ENCODE results near the gene ADRM1. TPM values are rescaled to one million over a fixed set of nuclear protein-coding genes. Genes with fewer than 3 reads are reported as not detected.

ADRM1 gene
- total RNA-seq, 4 donors from 2014 or later = 127 to 184 (median 173) TPM

DNA sequence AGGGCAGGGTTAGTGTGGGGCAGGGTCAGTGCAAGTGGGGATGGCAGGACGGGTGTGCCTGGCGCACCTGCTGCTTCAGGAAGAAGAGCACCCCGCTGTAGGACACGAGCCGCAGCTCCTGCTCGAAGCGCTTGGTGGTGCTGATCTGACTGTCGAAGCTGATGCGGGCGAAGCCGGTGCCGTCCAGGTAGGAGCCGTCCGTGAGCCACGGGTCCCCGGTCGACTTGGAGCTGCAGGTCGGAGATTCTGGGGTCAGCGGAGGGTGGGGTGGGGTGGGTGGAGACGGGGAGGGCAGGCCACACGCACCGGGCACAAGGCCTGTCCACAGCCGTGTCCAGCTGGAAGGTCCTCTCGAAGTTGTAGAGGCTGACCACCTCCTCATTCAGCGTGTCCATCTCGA, 10.2 kb downstream of the ADRM1 start:
- WGBS = 93% methylated on average over 12 of the region's 26 CpGs
- Histone ChIP-seq H3K36me3 (peaks cover 85 to 98% (median 96%) of the 10 kb centered on the region in 4 donors), H3K27me3 (no peaks in the 10 kb centered on the region), H3K4me3 (no peak overlapping the region), H3K4me1 (peaks cover 0 to under 1% (median 0%) of the 10 kb centered on the region in 4 donors), H3K9me3 (no peaks in the 10 kb centered on the region), H3K27ac (replicated peaks in 1 of 4) (no peak overlapping the region)
- no peak for DNase-seq (ENCODE audit: extremely low spot score)
- intact Hi-C loops (cut with DNase I) = no loop called here
- TF ChIP-seq POLR2A (IDR thresholded peaks at IDR 0.05; ENCODE audit: low read depth) (no peak), EP300 (IDR thresholded peaks at IDR 0.05) (no peak), POLR2AphosphoS5 (IDR thresholded peaks at IDR 0.05) (no peak)
- TF ChIP-seq, protein P1, sequence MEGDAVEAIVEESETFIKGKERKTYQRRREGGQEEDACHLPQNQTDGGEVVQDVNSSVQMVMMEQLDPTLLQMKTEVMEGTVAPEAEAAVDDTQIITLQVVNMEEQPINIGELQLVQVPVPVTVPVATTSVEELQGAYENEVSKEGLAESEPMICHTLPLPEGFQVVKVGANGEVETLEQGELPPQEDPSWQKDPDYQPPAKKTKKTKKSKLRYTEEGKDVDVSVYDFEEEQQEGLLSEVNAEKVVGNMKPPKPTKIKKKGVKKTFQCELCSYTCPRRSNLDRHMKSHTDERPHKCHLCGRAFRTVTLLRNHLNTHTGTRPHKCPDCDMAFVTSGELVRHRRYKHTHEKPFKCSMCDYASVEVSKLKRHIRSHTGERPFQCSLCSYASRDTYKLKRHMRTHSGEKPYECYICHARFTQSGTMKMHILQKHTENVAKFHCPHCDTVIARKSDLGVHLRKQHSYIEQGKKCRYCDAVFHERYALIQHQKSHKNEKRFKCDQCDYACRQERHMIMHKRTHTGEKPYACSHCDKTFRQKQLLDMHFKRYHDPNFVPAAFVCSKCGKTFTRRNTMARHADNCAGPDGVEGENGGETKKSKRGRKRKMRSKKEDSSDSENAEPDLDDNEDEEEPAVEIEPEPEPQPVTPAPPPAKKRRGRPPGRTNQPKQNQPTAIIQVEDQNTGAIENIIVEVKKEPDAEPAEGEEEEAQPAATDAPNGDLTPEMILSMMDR (IDR thresholded peaks at IDR 0.05) = no peak

DNA sequence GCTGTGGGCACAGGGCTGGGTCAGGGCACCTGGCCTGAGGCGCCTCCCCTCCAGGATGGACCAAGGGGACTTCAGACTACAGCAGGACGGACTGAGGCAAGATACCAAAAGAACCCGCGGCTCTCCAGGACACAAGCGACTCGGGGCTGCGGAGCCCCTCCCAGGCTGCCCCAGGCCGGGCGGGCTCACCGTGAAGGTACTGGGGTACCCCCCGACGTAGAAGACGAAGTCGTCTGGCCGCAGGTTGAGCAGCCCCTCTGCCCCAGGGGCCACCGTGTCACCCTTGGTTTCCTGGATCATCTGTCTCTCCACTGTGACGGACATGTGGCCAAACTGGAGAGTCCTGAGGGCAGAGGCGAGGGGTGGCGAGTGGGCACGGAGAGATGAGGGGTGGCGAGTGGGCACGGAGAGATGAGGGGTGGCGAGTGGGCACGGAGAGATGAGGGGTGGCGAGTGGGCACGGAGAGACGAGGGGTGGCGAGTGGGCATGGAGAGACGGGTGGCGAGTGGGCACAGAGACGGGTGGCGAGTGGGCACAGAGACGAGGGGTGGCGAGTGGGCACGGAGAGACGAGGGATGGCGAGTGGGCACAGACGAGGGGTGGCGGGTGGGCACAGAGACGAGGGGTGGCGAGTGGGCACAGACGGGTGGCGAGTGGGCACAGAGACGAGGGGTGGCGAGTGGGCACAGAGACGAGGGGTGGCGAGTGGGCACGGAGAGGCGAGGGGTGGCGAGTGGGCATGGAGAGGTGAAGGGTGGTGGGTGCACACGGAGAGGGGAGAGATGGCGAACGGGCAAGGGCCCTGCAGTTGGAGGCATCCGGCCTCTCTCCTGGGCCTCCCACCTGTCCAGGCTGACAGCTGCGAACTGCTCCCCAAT, 10.9 kb downstream of the ADRM1 start:
- whole genome bisulfite sequencing = 93% methylated on average over 48 of the region's 55 CpGs
- H3K4me1 ChIP-seq = no peaks in the 10 kb centered on the region
- no peak for DNase-seq (ENCODE audit: extremely low spot score)
- no peaks in the 10 kb centered on the region for H3K9me3 ChIP-seq
- TF ChIP-seq EP300 (IDR thresholded peaks at IDR 0.05) = no peak
- no peak for TF ChIP-seq POLR2A (IDR thresholded peaks at IDR 0.05; ENCODE audit: low read depth)
- TF ChIP-seq POLR2AphosphoS5 (IDR thresholded peaks at IDR 0.05) = no peak
- TF ChIP-seq, protein P1 (IDR thresholded peaks at IDR 0.05) = no peak
- intact Hi-C loops (cut with DNase I) = no loop called here
- no peaks in the 10 kb centered on the region for H3K27me3 ChIP-seq
- no peak overlapping the region for H3K27ac ChIP-seq (replicated peaks in 1 of 4)
- H3K36me3 ChIP-seq = peaks cover 83 to 97% (median 94%) of the 10 kb centered on the region in 4 donors
- H3K4me3 ChIP-seq = no peak overlapping the region

DNA sequence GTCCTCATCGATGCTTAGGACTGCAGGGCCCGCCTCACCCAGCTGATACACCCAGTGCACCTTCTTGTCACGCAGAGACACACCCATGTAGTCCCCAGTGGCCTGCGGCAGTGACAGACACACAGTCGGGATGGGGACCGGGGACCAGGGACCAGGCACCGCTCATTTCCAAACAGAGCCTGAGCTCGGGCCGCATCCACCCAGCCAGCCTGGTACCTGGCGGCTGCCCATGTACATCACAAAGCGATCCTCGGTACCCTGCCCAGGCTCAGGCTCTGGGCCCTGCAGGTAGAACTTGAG, 11.5 kb downstream of the ADRM1 start:
- intact Hi-C loops (cut with DNase I) = no loop called here
- peaks cover 87 to 97% (median 94%) of the 10 kb centered on the region in 4 donors for H3K36me3 ChIP-seq
- H3K27ac ChIP-seq (replicated peaks in 1 of 4) = no peak overlapping the region
- H3K4me1 ChIP-seq = peaks cover 0 to 2% (median 0%) of the 10 kb centered on the region in 4 donors
- WGBS = 84% methylated on average over 7 of the region's 12 CpGs
- no peaks in the 10 kb centered on the region for H3K27me3 ChIP-seq
- H3K9me3 ChIP-seq = no peaks in the 10 kb centered on the region
- TF ChIP-seq POLR2A (IDR thresholded peaks at IDR 0.05; ENCODE audit: low read depth) (no peak), EP300 (IDR thresholded peaks at IDR 0.05) (no peak), POLR2AphosphoS5 (IDR thresholded peaks at IDR 0.05) (no peak)
- TF ChIP-seq, protein P1 (IDR thresholded peaks at IDR 0.05) = no peak
- no peak for DNase-seq (ENCODE audit: extremely low spot score)
- no peak overlapping the region for H3K4me3 ChIP-seq

DNA sequence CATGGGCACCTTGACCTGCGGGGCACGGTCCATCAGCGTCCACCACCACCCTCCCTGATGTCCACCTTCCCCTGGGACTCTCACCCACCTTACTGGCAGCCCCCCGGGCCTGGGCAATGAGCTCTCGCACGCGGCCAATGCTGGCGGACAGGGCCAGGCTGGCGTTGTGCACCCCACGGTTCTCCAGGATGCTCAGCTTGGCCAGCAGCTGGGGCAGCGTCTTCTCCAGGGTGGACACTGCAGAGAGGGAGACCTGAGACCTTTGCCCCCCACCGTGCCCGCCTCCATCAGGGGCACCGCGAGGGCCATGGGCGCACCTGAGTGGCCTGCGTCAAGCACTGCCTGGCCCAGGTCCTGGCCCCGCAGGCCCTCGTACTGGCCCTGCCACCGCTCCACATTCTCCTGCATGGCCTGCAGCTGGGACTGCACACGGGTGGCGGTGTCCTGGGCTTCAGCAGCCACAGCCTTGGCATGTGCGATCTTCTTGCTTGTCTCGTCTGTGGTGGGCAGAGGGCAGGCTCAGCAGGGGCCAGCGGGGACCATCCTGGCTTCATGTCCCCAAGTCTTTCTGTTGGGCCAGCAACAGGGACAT, 12.0 kb downstream of the ADRM1 start:
- intact Hi-C loops (cut with DNase I) = no loop called here
- WGBS = 88% methylated on average over 9 of the region's 25 CpGs
- TF ChIP-seq, protein P1 (IDR thresholded peaks at IDR 0.05) = no peak
- TF ChIP-seq EP300 (IDR thresholded peaks at IDR 0.05) = no peak
- TF ChIP-seq POLR2AphosphoS5 (IDR thresholded peaks at IDR 0.05) = no peak
- TF ChIP-seq POLR2A (IDR thresholded peaks at IDR 0.05; ENCODE audit: low read depth) = no peak
- no peak overlapping the region for H3K4me3 ChIP-seq
- peaks cover 89 to 97% (median 94%) of the 10 kb centered on the region in 4 donors for H3K36me3 ChIP-seq
- peaks cover 0 to 5% (median 0%) of the 10 kb centered on the region in 4 donors for H3K4me1 ChIP-seq
- H3K27ac ChIP-seq (replicated peaks in 1 of 4) = no peak overlapping the region
- H3K9me3 ChIP-seq = no peaks in the 10 kb centered on the region
- H3K27me3 ChIP-seq = no peaks in the 10 kb centered on the region
- no peak for DNase-seq (ENCODE audit: extremely low spot score)

All from esophagus muscularis mucosa (tissue), 4 donors.